ENCODE data around the gene GABRA1.

GABRA1 gene

DNA sequence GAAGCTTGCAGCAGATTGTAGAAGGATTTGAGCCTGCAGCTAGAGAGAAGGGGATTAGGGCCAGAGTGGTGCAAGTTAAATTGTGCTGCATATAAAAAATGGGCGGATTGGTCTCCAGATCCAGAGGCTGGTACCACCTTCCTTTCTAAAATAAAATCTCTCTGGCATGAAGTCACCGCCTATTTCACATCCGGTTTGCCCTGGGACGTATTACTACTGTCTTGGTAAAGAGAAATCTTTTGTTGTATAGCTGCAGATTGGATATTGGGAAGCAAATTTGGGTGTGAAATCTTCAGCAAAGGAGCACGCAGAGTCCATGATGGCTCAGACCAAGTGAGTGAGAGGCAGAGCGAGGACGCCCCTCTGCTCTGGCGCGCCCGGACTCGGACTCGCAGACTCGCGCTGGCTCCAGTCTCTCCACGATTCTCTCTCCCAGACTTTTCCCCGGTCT is at the start of gene GABRA1:
Gene GABRA1, plus strand, starts transcription at position 180 of the 451 bp plus-strand sequence. CDS start 2,691 bp downstream, outside the sequence.
- no peak for ATAC-seq

GRCh38 chr5:161799316-161799715 is 48.6 kb upstream of the GABRA1 start:
- ATAC-seq, result no peak

- ATAC-seq, result no peak
These were observed 43.7 kb upstream of the GABRA1 start for GRCh38 chr5:161804263-161804662.

- ATAC-seq, result no peak
These were observed 1.2 kb upstream of the GABRA1 start for GRCh38 chr5:161846746-161847145.

- ATAC-seq, result no peak
These were observed 473 bp upstream of the GABRA1 start for GRCh38 chr5:161847447-161847846.

- no peak for ATAC-seq
These were observed 2.6 kb downstream of the GABRA1 start for GRCh38 chr5:161850491-161850890.

DNA sequence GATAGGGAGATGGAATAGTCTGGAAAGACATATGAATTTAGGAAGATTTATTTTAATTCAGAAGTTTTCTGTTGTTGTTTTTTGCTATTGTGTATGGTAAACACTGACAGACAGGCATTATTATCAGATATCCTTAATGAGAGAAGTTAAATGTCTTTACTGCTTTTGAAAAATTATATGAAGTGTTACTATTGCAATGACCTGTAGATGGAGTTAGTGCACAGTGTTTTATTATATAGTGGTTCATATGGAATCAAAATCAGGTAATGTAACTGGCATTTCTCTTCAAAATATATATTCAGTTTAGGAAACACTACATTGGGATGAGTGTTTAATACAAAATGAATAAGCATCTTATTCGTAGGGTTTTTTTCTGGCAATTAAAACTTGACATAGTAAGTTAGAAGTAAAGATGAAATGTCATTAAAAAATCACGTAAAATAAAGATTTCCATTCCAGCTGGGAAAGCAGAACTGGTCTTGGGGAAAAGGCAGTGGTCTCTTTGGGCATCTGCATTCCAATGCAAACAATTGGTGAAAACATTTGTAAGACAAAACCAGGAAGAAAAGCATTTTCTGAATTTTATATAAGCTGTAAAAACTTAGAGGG is 3.9 kb downstream of the GABRA1 start:
- ATAC-seq, result no peak

DNA sequence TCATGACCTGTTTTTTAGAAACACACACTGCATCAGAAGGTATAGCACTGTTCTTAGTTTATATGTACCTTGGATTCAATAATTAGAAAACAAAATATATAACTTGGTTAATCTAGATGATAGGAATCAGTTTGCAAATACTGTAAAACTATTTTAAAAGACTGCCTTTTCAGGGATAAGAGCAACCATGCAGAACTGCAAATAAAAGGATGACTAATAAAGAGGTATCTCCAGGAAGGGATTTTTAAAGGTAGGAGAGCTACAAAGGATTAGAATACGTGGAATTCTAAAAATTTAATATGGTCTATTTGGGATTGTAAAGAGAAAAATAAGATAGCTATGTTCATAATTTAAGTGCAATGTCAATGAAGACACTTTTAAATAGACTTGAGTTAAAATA is 9.4 kb downstream of the GABRA1 start:
- no peak for ATAC-seq

- ATAC-seq, result no peak
These were observed 15.3 kb downstream of the GABRA1 start for GRCh38 chr5:161863259-161863658.

- ATAC-seq, result no peak
These were observed 15.9 kb downstream of the GABRA1 start for GRCh38 chr5:161863811-161864210.

DNA sequence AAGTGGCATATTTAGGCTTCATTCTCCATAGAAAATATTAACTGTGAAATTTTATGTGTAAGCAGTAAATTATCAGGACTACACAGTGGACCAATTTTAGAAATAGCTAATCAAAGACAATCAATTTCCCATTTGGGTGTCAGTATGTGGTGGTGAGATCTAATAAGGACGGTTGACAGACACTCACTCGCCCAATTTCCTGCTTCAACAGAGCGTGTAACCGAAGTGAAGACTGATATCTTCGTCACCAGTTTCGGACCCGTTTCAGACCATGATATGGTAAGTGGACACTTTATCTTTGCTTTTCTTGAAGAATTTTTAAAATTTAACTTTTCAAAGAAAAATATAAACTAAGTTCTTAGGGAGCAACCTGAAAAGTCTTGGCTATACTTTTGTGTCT is 17.6 kb downstream of the GABRA1 start:
- no peak for ATAC-seq

- ATAC-seq, result no peak
These were observed 42.1 kb downstream of the GABRA1 start for GRCh38 chr5:161889971-161890370.

DNA sequence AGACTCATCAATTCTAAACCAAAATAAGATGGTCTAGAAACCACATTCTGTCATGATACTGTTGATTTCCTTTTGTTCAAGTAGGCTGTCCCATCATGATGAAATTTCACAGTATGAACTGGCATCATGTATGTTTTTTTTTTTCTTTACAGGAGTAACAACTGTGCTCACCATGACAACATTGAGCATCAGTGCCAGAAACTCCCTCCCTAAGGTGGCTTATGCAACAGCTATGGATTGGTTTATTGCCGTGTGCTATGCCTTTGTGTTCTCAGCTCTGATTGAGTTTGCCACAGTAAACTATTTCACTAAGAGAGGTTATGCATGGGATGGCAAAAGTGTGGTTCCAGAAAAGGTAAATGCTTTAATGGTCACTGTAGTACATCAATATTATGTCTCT is 47.6 kb downstream of the GABRA1 start:
- no peak for ATAC-seq

GRCh38 chr5:161897033-161897432 is 49.1 kb downstream of the GABRA1 start:
- ATAC-seq, result no peak

DNA sequence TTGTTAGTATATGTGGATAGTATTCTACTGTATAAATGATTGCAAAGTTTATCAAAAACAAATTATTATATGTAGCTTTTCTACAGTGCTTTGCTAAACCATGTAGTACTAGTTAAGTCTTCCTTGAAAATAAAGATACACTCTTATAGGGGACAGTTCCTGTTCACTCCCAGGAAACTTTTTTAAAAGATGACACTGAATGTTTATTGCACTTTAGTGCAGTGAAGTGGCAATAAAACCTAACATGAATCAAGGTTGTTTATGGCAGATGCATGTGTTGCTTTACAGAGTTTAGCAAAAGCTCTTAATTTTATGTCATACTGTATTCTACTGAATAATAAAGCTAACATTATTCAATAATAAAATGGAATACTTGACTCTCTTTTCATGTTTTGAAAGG is 51.7 kb downstream of the GABRA1 start:
- no peak for ATAC-seq

- ATAC-seq, result no peak
These were observed 53.1 kb downstream of the GABRA1 start for GRCh38 chr5:161900981-161901380.

DNA sequence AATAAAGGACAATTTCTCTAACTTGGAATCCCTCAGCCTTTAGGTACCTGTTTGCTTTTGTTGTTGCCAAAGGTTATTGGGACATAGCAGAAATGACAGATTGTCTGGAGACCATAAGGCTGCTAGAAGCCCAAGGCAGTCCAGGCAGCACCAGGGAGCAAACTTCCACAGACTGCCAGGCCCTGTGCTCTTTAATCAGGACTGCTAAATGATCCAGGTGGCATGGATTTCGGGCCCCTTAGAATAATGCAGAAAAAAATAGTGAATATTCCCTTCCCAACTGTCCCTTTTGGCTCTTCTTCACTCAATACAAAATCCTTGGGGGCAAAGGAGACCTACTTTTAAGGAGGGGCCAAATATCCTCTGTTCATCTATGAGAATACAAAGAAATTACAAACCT is 73.9 kb downstream of the GABRA1 start:
- no peak for ATAC-seq

DNA sequence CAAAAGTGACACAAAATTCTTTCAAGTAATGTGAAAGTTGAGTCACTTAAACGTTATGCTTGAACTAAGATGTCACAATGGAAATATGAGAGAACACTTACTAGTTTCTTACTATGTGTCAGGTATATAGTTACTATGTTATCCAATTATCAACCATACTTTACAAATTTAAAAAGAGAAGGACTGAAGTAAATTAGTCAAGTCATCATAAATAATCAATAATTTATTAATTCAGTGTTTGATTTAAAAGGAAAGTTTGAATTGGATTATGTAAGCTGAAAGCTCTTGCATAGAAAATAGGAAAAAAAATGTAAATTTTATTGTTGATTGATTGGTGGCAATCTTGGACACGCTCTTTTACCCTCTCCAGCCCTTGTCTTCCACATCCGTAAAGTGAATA is 76.3 kb downstream of the GABRA1 start:
- ATAC-seq, result no peak

- ATAC-seq, result no peak
These were observed 78.0 kb downstream of the GABRA1 start for GRCh38 chr5:161925960-161926359.

DNA sequence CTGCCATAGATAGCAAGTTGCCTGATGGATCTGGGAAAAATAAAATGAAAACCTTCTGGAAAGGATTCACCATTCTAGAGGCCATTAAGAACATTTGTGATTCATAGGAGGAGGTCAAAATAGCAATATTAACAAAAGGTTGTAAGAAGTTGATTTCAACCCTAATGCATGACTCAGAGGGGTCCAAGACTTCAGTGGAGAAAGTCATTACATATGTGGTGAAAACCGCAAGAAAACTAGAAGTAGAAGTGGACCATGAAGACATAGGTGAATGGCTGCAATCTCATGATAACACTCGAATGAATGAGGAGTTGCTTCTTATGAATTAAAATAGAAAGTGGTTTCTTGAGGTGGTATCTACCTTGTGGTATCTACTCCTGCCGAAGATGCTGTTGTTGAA is 86.6 kb downstream of the GABRA1 start:
- no peak for ATAC-seq

DNA sequence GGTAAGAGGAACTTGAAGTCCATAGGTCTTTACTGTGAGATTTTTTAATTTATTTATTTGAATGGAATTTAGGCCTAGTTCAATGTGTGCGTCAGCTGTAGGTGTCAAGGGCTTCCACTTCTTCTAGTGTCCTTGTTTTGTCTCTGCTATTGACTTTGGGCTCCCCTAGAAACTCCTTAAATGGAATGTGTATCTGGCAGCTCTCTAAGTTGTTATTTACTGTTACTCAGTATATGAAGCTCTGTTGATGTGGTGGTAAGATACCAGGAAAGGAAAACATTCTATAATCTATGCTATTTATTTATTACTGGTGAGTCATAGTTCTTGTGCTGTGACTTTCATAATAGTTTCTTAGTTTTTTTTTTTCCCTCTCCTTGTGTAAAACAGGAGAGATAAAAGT is 97.1 kb downstream of the GABRA1 start:
- no peak for ATAC-seq

GRCh38 chr5:161946911-161947310 is 99.0 kb downstream of the GABRA1 start:
- no peak for ATAC-seq

All from activated CD4-positive, CD25-positive, alpha-beta regulatory T cell treated with anti-CD3 and anti-CD28 coated beads, Interleukin-2, amount 50 U/mL, for 24 hours (primary cell).